GM12878 (cell line): ENCODE data around the gene CDK11B. TPM values are rescaled to one million over a fixed set of nuclear protein-coding genes. Genes with fewer than 3 reads are reported as not detected.
"Not testable (repeated sequence)": the region's sequence is repeated elsewhere in the genome, so short reads cannot be mapped to it uniquely, and the experiment has no call there.

Source experiments
- ATAC-seq: fragments of 200-7000 bp; cut with Tn5 transposase; 3 replicates; pipeline ENCODE4 v1.9.1; 2020; ENCODE audit warnings: mild to moderate bottlenecking, moderate library complexity
- BruUV-seq: library from RNA; stranded (reverse); fragments of 400-500 nt; replicated peaks from 2 replicates; lab custom pipeline; 2021; lab: Mats Ljungman, UMichigan
- CTCF ChIA-PET: fragments of 300-600 bp; sonication (Branson Sonifier 250); formaldehyde crosslinking; extraction: SDS; loops from one replicate; lab custom pipeline; 2021; ENCODE audit warnings: inconsistent platforms; lab: Yijun Ruan, JAX
- POLR2A ChIA-PET: fragments of 350-600 bp; formaldehyde crosslinking; extraction: SDS; loops from one replicate; lab custom pipeline; 2021; ENCODE audit warnings: inconsistent platforms; lab: Charles Lee
- RAD21 ChIA-PET: fragments of 300-600 bp; sonication (Branson Sonifier 250); formaldehyde crosslinking; loops from one replicate; lab custom pipeline; 2023; ENCODE audit warnings: antibody characterized with exemption; ENCODE audit not compliant: unreplicated experiment; lab: Charles Lee
- SMC1A ChIA-PET: fragments of 300-600 bp; sonication (Branson Sonifier 250); formaldehyde crosslinking; loops from one replicate; lab custom pipeline; 2023; ENCODE audit not compliant: unreplicated experiment, uncharacterized antibody; lab: Charles Lee
- DNase-seq: peaks from one replicate; pipeline ENCODE4 v3.0.0-alpha.2; 2011; ENCODE audit warnings: low read depth, low spot score
- FAIRE-seq: peaks from 3 replicates; lab custom pipeline; 2011; peaks lifted over from hg19 to GRCh38; lab: Jason Lieb, UNC
- H2AFZ ChIP-seq: 2 replicates; pipeline ENCODE4 v1.6.0; 2011; ENCODE audit warnings: low read depth, low read length, control low read depth; ENCODE audit not compliant: control insufficient read depth
- H3K27ac ChIP-seq: 2 replicates; pipeline ENCODE4 v1.5.1; 2011; ENCODE audit warnings: control low read depth; ENCODE audit not compliant: control insufficient read depth, insufficient read depth
- H3K27me3 ChIP-seq, 2 experiments: replicated peaks in 1 of 2; 2 replicates each; pipeline versions ENCODE4 v1.6.0 to v1.6.1; 2011; ENCODE audit warnings: low read length in 1 of 2; ENCODE audit not compliant: control insufficient read depth in 2 of 2, insufficient read depth in 2 of 2
- H3K36me3 ChIP-seq, 2 experiments: 2 replicates each; pipeline ENCODE4 v1.5.1; 2011; ENCODE audit warnings: low read length in 1 of 2; ENCODE audit not compliant: control insufficient read depth in 2 of 2, insufficient read depth in 2 of 2
- H3K4me1 ChIP-seq: 2 replicates; pipeline ENCODE4 v1.6.1; 2011; ENCODE audit warnings: mild to moderate bottlenecking, low read length, moderate library complexity, mixed read lengths; ENCODE audit not compliant: control insufficient read depth, insufficient read depth
- H3K4me2 ChIP-seq: 2 replicates; pipeline ENCODE4 v1.6.0; 2011; ENCODE audit warnings: control low read depth; ENCODE audit not compliant: control insufficient read depth, insufficient read depth
- H3K4me3 ChIP-seq: fragments of 200-600 bp; sonication (generic); 2 replicates; pipeline ENCODE4 v1.5.1; 2016
- H3K79me2 ChIP-seq: 2 replicates; pipeline ENCODE4 v1.6.0; 2011; ENCODE audit warnings: low read length; ENCODE audit not compliant: control insufficient read depth, insufficient read depth
- H3K9ac ChIP-seq: 2 replicates; pipeline ENCODE4 v1.8.0; 2011; ENCODE audit warnings: low read length, control low read depth, mixed read lengths; ENCODE audit not compliant: control insufficient read depth, insufficient read depth
- H3K9me3 ChIP-seq: replicated peaks from 3 replicates; pipeline ENCODE4 v1.5.1; 2011; ENCODE audit warnings: mild to moderate bottlenecking, low read length; ENCODE audit not compliant: control insufficient read depth, insufficient read depth
- H4K20me1 ChIP-seq: 2 replicates; pipeline ENCODE4 v1.6.0; 2011; ENCODE audit not compliant: control insufficient read depth, insufficient read depth
- BACH1 ChIP-seq: fragments of 450-650 bp; IDR thresholded peaks from 2 replicates; pipeline ENCODE4 v1.6.1; 2017; ENCODE audit warnings: mild to moderate bottlenecking, borderline replicate concordance
- FOXK2 ChIP-seq: fragments of 450-650 bp; IDR thresholded peaks from 2 replicates; pipeline ENCODE4 v1.6.1; 2017; ENCODE audit warnings: mild to moderate bottlenecking, moderate library complexity
- IKZF1 ChIP-seq: fragments of 450-650 bp; conservative IDR thresholded peaks from 2 replicates; pipeline ENCODE4 v1.6.1; 2017; ENCODE audit warnings: antibody characterized with exemption, mild to moderate bottlenecking
- SMC3 ChIP-seq: IDR thresholded peaks from 2 replicates; pipeline ENCODE4 v1.6.1; 2011; ENCODE audit warnings: low read length, improper control_type of control experiment, borderline replicate concordance
- WGBS: methylation state at CpG from one replicate; pipeline ENCODE4 v1.1.6; 2016; ENCODE audit warnings: low lambda C conversion rate; ENCODE audit not compliant: insufficient replicate concordance, insufficient coverage; ENCODE audit errors: missing lambda C conversion rate; 5-methylcytosine and 5-hydroxymethylcytosine counted together
- in situ Hi-C: fragments of 300-500 bp; cut with MboI; formaldehyde crosslinking; loops from 9 replicates; pipeline ENCODE4 v1.14.3; 2018; ENCODE audit warnings: mixed read lengths
- intact Hi-C: fragments of 100-400 bp; cut with micrococcal nuclease; formaldehyde crosslinking; loops from one replicate; pipeline ENCODE4 v1.14.2; 2022; ENCODE audit not compliant: unreplicated experiment
- polyA plus RNA-seq, 11 experiments: library from polyadenylated mRNA; depleted of rRNA in 4 of 11; unstranded in 6 of 11; stranded (reverse) in 5 of 11; fragments of >200 nt; fragmentation: Nextera tagmentation in 4 of 11; fragmentation: Illumina TruSeq in 1 of 11; extraction: Ambion mirVana in 4 of 11; extraction: Trizol in 1 of 11; gene quantifications; 1 replicate in 1 of 11; 2 replicates in 10 of 11; pipeline versions ENCODE4 v1.2.1 to v1.2.3, GENCODE V29; 2011 to 2016; ENCODE audit warnings: inconsistent platforms in 2 of 11, missing spikeins in 2 of 11, low read depth in 1 of 11
- total RNA-seq, 4 experiments: library from RNA; depleted of rRNA in 3 of 4; stranded (reverse); fragments of >200 nt in 3 of 4; fragmentation: Illumina TruSeq in 1 of 4; extraction: Trizol in 1 of 4; gene quantifications; 2 replicates each; pipeline versions ENCODE4 v1.2.1 to v1.2.3, GENCODE V29; 2013 to 2021

Gene CDK11B
- total and polyA plus RNA-seq, 10 of the 15 experiments (the other 5 are each of a cell fraction or from before 2014, with no cell fraction given) = 3.2 to 30.9 (median 18.0) TPM

GRCh38 chr1:1596493-1597274 is 62.1 kb downstream of the CDK11B start:
- H3K36me3 ChIP-seq = no peaks in the 10 kb centered on the region
- peak; percentile 25 for ATAC-seq
- H3K9ac ChIP-seq = no peak overlapping the region
- H3K27ac ChIP-seq = no peak overlapping the region
- FAIRE-seq = no peak
- RAD21 ChIA-PET = no interaction called here
- no peak overlapping the region for H3K4me2 ChIP-seq
- H3K9me3 ChIP-seq = no peaks in the 10 kb centered on the region
- no peaks in the 10 kb centered on the region for H4K20me1 ChIP-seq
- CTCF ChIA-PET = no interaction called here
- 17% methylated on average over 11 of the region's 12 CpGs for WGBS
- no peak for TF ChIP-seq FOXK2
- TF ChIP-seq SMC3 = no peak
- TF ChIP-seq IKZF1 = 0 out of 2 replicates have a peak, but pooled peaks have one; percentile 41
- no peak for TF ChIP-seq BACH1
- in situ Hi-C loops = no loop called here
- H3K27me3 ChIP-seq = peaks cover 0 to 2% of the 10 kb centered on the region in 2 experiments; a peak in 2 of 4 replicates
- SMC1A ChIA-PET = interaction anchor here (0.7 kb wide), 1 partner anchor 19 kb away, joined by 3 read pairs; no protein-coding TSS in a partner anchor
- H2AFZ ChIP-seq = no peak overlapping the region
- no peak overlapping the region for H3K4me3 ChIP-seq
- no peaks in the 10 kb centered on the region for H3K79me2 ChIP-seq
- peaks cover 18% of the 10 kb centered on the region for H3K4me1 ChIP-seq
- no TSS peak for BruUV-seq
- intact Hi-C loops = no loop called here
- POLR2A ChIA-PET = no interaction called here
- no peak for DNase-seq

- ATAC-seq, H3K9ac ChIP-seq, H3K27me3 ChIP-seq, H3K36me3 ChIP-seq, DNase-seq, H3K27ac ChIP-seq, H3K79me2 ChIP-seq, H3K4me3 ChIP-seq, intact Hi-C loops, H3K4me2 ChIP-seq, FAIRE-seq, SMC1A ChIA-PET, H2AFZ ChIP-seq, BruUV-seq, CTCF ChIA-PET, H4K20me1 ChIP-seq, RAD21 ChIA-PET, H3K9me3 ChIP-seq, in situ Hi-C loops, POLR2A ChIA-PET: not testable (repeated sequence)
- 31% methylated on average over 2 of the region's 2 CpGs for WGBS
- peaks cover 13% of the 10 kb centered on the region for H3K4me1 ChIP-seq
These were observed 63.5 kb downstream of the CDK11B start for GRCh38 chr1:1595341-1595740.
